Head of caudate nucleus (tissue), 42 donors: ENCODE measurements around the gene IER3IP1.
A peak's percentile ranks its signal among the peaks of the same experiment; 100 is the strongest.
"Not testable (repeated sequence)": the region's sequence is repeated elsewhere in the genome, so short reads cannot be mapped to it uniquely, and the experiment has no call there.

Source experiments
- DNase-seq, 42 donors: peaks; one replicate each; pipeline versions ENCODE4 v3.0.0 to v3.0.0-alpha.2; 2020 to 2021; ENCODE audit warnings: mixed read lengths in 7 of 42
- intact Hi-C: fragments of 100-400 bp; cut with DNase I; formaldehyde crosslinking; loops from one replicate; pipeline ENCODE4 v1.15.0; 2022

Gene IER3IP1, protein sequence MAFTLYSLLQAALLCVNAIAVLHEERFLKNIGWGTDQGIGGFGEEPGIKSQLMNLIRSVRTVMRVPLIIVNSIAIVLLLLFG

DNA sequence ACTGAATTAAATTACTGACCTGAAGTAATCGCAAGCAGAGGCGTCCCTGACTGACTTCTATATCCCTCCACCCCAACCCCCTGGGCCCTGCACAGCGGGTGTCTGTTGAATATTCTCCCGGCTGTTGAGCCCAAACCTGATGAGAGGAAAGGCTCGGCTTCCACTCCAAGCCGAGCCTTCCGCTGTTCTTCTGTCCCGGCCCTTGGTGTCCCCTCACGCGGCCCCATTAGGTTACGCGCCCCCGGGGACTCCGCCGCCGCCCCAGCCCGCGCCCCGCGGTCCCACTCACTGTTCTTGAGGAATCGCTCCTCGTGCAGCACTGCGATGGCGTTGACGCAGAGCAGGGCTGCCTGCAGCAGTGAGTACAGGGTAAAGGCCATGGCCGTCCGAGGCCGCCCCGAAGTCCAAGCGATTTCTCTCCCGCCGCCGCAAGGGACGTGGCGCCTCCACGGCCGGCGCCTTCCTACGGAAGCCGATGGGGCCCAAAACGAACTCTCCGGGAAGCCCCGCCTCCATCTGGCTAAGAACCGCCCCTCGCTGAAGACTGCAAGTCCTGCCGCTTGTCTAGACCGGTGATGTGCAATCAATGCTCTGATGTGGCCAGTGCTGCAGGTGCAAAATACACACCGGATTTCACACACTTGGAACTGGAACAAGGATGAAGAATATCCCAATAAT, at the start of gene IER3IP1:
IER3IP1 (minus strand) TSS at position 467 of the 678 bp plus-strand sequence; CDS start at position 380, 87 bp downstream.
- intact Hi-C loops: loop anchor here (2.0 kb wide), 1 partner anchor 25 kb away; the partner anchor contains the start of gene HDHD2
- DNase-seq: peak; percentile 79 to 97 (median 92)

DNA sequence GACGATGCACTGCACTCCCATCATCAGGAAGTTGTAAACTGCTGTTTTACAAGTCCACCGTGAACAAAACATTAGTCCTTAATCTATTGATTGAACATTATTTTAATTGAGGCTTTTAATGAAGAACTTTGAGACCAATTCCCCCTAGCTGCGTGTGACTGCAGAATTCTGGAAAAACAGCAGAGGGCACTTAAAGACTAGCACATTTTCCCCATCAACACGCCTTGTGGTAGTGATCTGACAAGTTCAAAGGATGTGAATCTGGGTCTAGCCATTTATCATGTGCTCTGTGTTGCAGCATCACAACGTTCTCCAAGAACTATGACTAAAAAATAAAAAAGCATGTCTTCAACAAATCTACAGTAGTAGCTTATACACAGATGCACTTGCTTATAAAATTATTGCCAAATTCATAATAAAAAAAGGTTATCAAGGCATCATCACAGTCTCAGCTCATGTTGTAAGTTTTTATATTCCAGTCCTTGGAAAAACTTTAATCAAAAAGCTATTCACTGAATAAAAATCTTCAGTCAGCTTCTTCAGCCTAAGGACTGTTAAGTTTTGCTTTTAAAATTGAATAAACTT, 39.5 kb upstream of the IER3IP1 start:
- DNase-seq: peak in 36 of 42 donors; percentile 5 to 75 (median 42)
- intact Hi-C loops: no loop called here

DNA sequence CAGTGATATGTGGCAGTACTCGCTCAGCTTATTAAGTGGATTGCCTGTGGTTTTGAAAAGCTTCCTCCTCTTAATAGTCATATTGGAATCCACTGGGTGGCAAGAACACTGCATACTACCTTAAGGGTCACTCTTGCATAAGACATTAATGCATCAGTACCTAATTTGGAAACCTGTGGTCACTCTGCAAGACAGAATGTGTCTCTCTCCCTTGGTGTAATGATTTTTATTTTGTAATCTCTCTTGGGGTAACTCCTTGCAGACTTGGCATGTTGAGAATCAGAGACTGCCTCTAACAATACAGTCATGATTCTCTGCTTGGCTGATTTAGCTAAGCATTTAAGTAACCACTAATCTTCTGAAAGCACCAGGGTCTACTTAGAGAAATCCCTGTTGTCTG, 33.0 kb upstream of the IER3IP1 start:
- intact Hi-C loops: no loop called here
- DNase-seq: no peak

DNA sequence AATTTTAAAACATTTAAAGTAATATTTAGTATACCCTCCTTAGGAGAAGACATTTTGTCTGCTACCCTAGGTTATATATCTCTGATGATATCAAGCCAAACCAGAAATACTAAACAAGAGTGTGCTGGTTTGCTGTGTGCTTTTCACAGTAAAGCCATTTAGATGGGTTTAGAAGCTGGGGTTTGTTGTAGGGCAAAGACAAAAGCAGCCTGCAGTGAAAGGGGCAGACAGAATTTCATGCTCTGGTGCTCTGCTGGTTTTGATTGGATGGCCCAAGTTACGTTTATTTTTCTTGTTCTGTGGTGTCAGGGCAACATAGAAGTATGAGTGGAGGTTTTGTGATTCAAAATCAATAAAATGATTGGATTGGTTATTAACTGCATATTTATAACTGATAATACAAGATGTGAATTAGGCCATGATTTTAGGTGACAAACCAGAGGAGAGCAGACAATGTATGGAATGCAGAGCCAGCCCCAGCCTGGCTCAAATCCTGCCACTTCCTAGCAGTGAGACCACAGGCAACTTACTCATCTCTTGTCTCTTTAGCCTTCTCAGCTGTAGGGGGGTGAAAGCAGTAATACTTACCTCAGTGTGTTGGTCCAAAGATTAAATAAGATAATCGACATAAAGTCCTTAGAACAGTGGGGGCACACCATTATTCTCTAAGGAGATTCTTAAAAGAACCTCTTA, 30.9 kb upstream of the IER3IP1 start:
- DNase-seq: no peak
- intact Hi-C loops: no loop called here

DNA sequence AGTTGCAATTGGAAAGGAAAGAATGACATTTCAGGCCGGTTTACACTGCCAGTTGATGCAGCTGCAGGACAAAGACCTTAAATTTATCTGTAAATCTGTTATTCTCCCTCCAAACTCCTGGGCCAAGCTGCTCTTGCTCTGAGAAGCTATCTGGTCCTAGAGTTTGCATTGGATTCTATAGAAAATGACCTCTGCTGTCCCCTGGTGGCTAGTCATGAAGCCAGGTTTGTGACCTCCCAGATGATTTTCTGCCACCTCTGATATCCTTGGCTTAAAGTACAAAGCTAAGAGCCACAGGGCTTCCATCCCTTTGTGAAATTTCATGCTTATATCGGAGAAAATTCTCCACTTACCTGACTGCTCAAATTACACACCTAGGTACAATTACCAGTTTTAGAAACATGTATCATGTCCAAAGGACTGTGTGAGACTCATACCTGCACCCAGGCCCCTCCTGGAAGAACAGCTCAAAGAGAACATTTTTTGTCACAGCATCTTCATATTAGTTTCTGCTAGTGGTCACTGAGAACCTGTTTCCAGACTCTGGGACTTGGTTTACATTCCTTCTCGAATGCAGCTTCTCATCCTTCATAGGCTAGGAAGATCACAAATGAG, 28.9 kb upstream of the IER3IP1 start:
- DNase-seq: peak in 22 of 42 donors; percentile 7 to 77 (median 26)
- intact Hi-C loops: loop anchor here (5.0 kb wide), 1 partner anchor 103 kb away; no protein-coding TSS in a partner anchor

DNA sequence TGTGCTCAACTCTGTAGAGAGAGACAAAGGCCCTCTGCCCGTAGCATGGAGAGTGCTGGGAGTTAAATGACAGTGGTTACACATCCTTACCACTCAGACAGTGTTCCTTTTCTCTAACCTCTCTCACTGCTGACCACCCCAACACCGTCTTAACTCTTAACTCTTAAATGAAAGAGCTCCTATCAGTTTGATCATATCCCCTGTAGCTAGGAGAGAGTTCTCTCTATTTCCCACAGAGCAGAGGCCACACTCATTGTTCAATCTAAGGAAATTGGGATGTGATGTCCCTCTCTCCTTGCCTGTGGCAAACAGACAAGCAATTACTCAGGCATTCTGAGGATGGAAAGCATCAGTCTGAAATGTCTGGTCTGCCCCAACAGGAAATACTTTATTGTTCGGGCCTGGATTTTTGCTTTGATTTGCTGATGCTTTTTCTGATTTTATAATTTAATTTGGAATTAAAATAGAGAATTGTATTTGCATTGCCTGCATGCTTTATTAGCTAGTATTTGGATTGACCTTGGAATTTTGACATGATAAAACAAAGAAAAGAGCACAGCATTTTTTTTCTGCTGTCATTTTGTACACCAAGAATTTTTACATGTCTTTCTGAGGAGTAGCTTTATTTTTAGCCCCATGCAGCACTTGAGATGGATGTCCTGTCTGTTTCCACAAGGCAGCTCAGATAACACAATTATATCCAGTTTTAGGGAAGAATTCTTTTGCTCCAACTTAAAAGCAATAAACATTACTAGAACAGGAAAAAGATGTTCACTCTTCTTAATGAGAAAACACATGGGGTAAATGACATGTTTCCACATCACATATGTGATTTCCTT, 27.7 kb upstream of the IER3IP1 start:
- intact Hi-C loops: loop anchor here (5.0 kb wide), 1 partner anchor 102 kb away; no protein-coding TSS in a partner anchor

DNA sequence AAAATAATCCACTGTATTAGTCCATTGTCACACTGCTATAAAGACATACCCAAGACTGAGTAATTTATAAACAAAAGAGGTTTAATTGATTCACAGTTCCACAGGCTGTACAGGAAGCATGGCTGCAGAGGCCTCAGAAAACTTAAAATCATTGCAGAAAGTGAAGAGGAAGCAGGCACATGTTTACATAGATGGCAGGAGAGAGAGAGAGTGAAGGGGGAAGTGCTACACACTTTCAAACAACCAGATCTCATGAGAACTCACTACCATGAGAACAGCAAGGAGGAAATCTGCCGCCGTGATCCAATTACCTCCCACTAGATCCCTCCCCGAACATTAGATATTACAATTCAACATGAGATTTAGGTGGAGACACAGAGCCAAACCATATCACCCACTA, 19.8 kb upstream of the IER3IP1 start:
- DNase-seq, intact Hi-C loops: not testable (repeated sequence)

More for the DNA sequence above, 27.7 kb upstream of the IER3IP1 start:
- DNase-seq: no peak

DNA sequence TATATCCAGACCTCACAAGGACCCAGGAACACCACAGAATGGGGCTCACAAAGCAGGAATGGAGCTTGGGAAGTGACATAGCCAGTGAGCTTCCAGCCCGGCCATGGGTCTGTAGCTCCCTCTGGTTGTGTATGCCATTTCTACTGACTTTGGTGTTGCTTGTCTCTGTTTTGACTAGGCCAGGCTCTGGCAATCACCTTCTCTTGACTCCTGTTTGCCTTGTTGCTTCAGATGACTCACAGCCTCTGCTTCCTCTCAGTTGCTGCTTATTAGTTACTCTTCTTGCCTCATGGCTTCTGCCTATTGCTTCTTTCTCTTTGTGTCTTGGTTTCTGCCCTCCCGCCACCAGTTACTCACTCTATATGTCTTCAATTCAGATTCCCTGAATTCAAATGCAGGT, 15.8 kb upstream of the IER3IP1 start:
- intact Hi-C loops: no loop called here

DNA sequence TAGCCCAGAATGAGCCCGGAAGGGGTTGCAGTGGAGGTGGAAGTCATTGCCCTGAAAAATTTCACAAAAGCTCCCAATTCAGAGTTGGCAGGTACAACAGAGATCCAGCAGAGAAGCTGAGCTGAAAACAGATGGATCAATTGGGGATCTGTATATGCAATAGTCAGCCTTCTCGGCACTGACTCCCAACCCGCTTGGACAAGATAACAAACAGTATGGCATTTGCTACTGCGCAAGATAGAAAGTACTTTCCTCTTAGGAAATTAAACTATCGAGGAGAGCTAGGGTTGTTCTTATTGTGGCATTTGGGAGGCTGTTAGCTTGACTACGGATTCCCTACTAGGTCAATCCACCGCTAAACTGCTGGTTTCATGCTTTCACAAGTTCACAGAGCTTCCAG, 11.6 kb upstream of the IER3IP1 start:
- no peak for DNase-seq
- intact Hi-C loops: no loop called here

More for the DNA sequence above, 15.8 kb upstream of the IER3IP1 start:
- DNase-seq: no peak

DNA sequence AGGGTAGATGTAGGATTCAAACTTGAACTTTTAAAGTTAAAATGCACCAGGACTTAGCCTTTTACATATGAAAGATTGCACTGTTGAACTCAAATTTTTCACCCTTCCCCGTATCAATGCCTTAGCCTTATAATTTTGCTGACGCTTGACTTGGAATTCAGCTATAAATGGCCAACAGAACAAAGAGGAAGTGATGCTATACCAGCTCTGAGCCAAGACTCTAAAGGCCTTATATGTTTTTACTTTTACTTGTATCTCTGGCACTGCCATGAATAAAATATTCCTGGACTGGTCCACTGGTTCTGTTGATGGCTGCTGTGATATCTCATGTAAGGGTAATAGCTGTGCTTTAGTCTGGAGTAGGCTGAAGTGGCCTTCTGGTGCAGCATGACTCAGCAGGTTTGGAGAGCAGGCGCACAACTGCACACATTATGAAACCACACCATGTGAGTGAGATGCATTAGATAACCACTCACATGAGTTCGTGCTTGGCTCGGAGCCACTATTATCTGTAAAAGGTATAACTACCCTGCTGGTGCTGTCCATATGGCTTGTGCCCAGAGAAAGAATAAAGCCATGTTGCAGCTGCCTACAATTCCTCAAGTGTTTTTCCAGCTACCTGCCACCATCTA, 8.4 kb upstream of the IER3IP1 start:
- intact Hi-C loops: no loop called here
- no peak for DNase-seq

DNA sequence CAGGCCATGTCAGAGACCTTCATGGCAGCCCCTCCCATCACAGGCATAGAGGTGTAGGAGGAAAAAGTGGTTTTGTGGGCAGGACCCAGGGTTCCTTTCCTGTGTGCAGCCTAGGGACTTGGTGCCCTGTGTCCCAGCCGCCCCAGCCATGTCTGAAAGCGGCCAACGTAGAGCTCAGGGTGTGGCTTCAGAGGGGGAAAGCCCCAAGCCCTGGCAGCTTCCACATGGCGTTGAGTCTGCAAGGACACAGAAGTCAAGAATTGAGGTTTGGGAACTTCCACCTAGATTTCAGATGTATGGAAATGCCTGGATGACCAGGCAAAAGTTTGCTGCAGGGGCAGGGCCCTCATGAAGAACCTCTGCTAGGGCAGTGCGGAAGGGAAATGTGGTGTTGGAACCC, 6.0 kb upstream of the IER3IP1 start:
- intact Hi-C loops: not testable (repeated sequence)

DNA sequence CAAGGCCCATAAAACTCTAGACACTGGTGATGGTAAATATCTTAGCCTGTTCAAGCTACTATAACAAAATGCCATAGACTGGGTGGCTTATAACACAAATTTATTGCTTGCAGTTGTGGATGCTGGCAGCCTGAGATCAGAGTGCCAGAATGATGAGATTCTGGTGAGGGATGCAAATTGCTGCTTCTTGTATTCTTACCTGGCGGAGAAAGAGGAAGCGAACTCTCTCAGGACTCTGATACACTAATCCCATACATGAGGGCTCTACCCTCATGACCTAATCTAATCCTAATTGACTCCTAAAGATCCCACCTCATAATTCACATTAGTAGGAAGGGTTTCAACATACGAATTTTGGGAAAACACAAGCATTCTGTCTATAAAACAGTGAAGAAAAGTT, 4.6 kb upstream of the IER3IP1 start:
- DNase-seq: no peak
- intact Hi-C loops: no loop called here

More for the DNA sequence above, 6.0 kb upstream of the IER3IP1 start:
- DNase-seq: not testable (repeated sequence)

DNA sequence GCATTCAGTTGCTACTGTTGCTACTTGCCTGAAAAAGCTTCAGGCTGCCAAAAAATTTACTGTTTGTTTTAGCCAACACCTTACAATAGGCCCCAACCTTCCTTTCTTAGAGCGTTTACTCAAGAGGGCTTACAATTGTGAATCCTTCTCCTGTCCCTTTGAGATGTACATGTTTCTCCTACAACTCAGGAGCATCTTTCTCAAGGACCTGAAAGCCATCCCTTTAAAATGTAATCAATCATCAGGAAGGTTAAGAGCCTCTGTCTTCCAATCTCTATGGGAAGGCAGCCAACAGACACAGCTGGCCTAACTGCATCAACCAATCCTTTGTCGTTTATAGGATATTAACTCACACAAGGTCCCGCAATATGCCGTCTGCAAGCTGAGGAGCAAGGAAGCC, 3.4 kb upstream of the IER3IP1 start:
- DNase-seq: no peak
- intact Hi-C loops: no loop called here

DNA sequence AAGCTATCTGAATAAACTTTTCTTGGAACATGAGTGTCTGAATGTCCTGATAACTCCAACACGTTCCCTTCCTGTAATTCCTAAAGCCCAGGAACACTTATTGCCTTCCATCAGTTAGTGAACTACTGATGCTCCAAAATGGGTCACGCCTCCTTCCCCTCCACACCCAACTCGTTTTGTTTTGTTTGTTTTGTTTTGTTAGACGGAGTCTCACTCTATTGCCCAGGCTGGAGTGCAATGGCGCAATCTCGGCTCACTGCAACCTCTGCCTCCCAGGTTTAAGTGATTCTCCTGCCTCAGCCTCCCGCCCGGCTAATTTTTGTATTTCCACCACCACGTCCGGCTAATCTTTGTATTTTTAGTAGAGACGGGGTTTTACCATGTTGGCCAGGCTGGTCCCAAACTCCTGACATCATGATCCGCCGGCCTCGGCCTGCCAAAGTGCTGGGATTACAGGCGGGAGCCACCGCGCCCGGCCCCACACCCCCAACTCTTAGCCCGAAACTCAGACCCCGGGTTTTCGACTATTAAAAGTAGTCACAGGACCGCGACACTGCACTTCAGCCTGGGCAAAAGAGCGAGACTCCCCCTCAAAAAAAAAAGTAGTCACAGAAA, 774 bp downstream of the IER3IP1 start:
- peak in 2 of 42 donors; percentile 19 to 25 for DNase-seq
- intact Hi-C loops: no loop called here

DNA sequence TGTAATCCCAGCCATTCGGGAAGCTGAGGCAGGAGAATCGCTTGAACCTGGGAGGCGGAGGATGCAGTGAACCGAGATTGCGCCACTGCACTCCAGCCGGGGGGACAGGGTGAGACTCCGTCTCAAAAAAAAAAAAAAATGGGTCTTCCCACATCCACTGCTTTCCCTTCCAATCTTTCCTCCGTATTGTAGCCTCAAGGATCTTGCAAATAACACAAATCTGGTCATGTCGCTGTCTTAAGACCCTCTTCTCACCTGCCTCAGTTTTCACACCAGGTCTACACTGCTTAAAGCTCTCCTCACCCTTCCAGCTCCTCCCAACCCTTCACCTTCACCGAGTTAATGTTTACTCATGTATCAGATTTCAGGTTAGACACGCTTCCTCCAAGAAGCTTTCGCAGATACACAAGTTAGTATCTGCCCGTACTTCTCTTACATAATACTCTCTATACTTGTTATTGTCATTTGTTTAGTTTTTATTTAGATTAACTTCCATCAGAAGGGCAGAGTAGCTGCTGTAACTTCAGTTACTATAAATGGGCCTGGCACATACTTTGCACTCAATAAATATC, 1.5 kb downstream of the IER3IP1 start:
- no peak for DNase-seq
- intact Hi-C loops: no loop called here

DNA sequence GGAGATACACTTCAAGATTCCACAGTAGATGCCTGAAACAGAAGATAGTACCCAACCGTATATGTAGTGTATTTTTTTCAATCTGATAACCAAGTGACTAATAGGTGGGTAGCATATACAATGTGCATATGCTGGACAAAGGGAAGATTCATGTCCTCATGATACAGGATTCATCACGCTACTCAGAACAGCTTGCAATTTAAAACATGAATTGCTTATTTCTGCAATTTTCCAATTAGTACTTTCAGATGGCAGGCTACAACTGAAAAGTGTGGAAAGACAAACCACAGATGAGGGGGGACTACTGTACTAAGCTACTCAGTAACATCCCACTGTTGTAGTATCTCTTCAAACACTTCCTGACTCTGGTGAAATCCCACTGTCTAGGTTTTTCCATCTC, 3.7 kb downstream of the IER3IP1 start:
- intact Hi-C loops: no loop called here
- no peak for DNase-seq

DNA sequence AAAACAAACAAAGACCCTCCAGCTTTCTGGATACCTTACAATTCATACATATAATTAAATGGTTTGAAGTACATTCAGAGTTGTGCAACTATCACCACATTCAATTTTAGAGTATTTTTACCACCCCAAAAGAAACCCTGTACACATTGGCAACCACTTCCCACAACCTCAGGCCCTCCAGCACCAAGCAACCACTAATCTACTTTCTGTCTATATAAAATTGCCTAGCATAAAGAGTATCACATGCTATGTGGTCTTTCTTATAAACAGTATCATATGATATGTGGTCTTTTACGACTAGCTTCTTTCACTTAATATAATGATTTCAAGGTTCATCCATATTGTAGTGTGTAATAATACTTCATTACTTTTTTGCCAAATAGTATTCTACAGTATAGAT, 7.3 kb downstream of the IER3IP1 start:
- DNase-seq: no peak
- intact Hi-C loops: no loop called here
